ENCODE measurements around the gene PSMD13.

Gene PSMD13

DNA sequence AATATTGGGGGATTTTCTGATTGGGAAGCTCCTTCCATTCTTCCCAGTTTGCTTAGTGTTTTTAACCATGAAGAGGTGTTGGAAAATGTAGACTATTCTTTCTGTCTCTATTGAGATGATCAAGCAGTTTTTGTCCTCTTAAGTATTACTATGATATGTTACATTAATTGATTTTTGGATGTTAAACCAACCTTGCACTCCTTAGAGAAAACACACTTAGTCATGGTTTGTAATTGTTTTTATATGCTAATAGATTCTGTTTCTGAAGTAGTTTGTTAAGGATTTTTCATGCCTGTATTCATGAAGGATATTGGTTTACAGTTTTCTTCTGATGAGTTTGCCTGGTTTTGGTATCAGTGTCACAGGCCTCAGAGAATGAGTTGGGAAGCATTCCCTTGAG lies 39.4 kb downstream of the PSMD13 start:
- Histone ChIP-seq H3K9ac (ENCODE audit: low read depth, low read length) (no peak overlapping the region), H3K4me1 (ENCODE audit: insufficient read depth, low read length) (no peaks in the 10 kb centered on the region), H3K9me3 (ENCODE audit: control insufficient read depth, insufficient read depth, low read length) (peaks cover 4% of the 10 kb centered on the region; the same call in 1 of the 2 replicates)

DNA sequence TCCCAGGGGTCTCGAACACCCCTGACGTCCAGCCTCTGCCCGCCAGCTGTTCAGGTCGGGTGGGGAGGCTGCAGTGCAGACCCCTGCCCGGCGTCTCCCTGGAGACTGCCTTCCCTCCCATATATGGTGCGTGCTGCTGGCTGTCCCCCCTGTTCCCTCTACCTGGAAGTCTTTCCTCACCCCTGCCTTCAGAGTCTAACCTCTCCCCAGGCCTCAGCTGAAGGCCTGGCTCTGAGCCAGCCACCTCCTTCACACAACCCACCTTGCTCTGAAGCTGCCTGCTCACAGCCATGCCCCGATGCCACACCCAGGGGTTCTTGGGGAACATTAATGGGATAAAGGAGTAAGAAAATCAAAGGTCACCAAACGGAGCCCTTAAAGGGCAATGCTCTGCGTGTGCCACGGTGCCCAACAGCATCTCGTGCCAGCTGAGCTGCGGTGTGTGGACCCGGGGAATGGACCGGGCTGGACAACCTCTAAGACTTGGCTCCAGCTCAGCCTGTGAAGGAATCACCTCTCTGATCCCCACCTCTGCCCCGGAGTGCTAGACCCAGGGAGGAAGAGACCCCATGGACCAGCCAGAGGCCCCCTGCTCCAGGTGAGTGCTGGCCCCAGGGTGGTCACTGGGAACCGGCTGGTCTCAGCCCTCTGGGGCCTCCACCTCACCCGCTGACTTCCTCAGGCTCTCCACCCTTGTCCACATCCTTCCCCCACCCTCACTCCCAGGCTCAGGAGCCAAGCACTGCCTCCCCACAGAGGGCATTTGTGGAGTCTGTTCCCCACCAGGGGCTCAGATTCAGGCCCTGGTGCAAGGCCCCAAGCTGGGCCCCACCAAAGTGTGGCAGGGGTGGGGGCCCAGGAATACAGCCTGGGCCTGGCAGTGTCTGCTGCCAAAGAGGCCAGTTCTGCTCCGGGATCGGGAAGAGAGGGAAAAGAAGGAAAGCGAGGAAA lies 41.5 kb downstream of the PSMD13 start, which contains the start of gene NLRP6:
NLRP6 (plus strand) TSS at position 407 of the 951 bp plus-strand sequence; CDS start at position 570, 163 bp downstream.
- Histone ChIP-seq H3K4me1 (ENCODE audit: insufficient read depth, low read length) (no peaks in the 10 kb centered on the region), H3K9ac (ENCODE audit: low read depth, low read length) (no peak within 1 kb of the TSS; the same call in 1 of the 2 replicates), H3K36me3 (ENCODE audit: insufficient read depth, low read length) (no peaks in the 10 kb centered on the region), H3K9me3 (ENCODE audit: control insufficient read depth, insufficient read depth, low read length) (peaks cover 4% of the 10 kb centered on the region; the same call in 1 of the 2 replicates)

More for the DNA sequence above, 39.4 kb downstream of the PSMD13 start:
- no peaks in the 10 kb centered on the region for H3K36me3 ChIP-seq (ENCODE audit: insufficient read depth, low read length)

DNA sequence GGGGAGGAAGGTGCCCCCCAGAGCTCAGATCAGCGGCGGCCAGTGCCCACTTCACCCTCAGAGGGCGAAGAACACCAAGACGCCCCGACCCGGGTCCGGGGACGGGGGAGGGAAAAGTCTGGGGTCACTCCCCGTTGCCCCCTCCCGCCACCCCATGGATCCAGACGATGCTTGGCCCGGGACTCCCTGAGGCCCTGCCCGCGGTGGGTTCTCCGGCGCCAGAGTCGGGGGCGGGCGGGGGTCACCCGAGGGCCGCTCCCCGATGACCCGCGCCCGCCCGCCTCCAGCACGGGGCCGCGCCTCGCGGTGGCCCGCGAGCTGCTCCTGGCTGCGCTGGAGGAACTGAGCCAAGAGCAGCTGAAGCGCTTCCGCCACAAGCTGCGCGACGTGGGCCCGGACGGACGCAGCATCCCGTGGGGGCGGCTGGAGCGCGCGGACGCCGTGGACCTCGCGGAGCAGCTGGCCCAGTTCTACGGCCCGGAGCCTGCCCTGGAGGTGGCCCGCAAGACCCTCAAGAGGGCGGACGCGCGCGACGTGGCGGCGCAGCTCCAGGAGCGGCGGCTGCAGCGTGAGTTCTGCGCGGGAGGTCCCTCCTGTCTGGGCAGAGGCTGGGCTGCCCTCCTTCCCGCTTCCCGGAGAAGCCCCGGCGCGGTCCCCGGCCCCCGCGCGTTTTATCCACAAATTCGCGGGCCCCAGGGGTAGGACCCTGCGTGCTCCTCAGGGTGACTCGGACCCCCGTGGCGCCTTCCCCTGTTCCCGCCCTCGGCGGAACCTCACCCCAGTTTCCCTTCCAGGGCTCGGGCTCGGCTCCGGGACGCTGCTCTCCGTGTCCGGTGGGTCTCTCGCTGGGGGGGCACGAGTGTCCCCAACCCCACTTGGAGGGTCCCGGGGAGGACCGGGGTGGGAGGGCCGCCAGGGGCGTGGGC lies 42.5 kb downstream of the PSMD13 start:
- H3K9ac ChIP-seq (ENCODE audit: low read depth, low read length): no peak overlapping the region; the same call in 1 of the 2 replicates
- no peaks in the 10 kb centered on the region for H3K36me3 ChIP-seq (ENCODE audit: insufficient read depth, low read length)
- peaks cover 4% of the 10 kb centered on the region; the same call in 1 of the 2 replicates for H3K9me3 ChIP-seq (ENCODE audit: control insufficient read depth, insufficient read depth, low read length)
- peaks cover 3% of the 10 kb centered on the region; the same call in 1 of the 2 replicates for H3K4me1 ChIP-seq (ENCODE audit: insufficient read depth, low read length)

DNA sequence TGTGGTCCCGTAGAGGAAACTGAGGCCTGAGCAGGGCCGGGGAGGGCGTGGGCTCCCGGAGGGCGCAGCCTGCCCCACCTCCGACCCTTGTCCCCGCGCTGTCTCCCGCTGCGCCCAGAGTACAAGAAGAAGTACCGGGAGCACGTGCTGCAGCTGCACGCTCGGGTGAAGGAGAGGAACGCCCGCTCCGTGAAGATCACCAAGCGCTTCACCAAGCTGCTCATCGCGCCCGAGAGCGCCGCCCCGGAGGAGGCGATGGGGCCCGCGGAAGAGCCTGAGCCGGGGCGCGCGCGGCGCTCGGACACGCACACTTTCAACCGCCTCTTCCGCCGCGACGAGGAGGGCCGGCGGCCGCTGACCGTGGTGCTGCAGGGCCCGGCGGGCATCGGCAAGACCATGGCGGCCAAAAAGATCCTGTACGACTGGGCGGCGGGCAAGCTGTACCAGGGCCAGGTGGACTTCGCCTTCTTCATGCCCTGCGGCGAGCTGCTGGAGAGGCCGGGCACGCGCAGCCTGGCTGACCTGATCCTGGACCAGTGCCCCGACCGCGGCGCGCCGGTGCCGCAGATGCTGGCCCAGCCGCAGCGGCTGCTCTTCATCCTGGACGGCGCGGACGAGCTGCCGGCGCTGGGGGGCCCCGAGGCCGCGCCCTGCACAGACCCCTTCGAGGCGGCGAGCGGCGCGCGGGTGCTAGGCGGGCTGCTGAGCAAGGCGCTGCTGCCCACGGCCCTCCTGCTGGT lies 43.4 kb downstream of the PSMD13 start:
- peaks cover 4% of the 10 kb centered on the region; the same call in 1 of the 2 replicates for H3K9me3 ChIP-seq (ENCODE audit: control insufficient read depth, insufficient read depth, low read length)
- H3K4me1 ChIP-seq (ENCODE audit: insufficient read depth, low read length): peaks cover 3% of the 10 kb centered on the region; the same call in 1 of the 2 replicates
- no peak overlapping the region for H3K9ac ChIP-seq (ENCODE audit: low read depth, low read length)
- H3K36me3 ChIP-seq (ENCODE audit: insufficient read depth, low read length): no peaks in the 10 kb centered on the region

DNA sequence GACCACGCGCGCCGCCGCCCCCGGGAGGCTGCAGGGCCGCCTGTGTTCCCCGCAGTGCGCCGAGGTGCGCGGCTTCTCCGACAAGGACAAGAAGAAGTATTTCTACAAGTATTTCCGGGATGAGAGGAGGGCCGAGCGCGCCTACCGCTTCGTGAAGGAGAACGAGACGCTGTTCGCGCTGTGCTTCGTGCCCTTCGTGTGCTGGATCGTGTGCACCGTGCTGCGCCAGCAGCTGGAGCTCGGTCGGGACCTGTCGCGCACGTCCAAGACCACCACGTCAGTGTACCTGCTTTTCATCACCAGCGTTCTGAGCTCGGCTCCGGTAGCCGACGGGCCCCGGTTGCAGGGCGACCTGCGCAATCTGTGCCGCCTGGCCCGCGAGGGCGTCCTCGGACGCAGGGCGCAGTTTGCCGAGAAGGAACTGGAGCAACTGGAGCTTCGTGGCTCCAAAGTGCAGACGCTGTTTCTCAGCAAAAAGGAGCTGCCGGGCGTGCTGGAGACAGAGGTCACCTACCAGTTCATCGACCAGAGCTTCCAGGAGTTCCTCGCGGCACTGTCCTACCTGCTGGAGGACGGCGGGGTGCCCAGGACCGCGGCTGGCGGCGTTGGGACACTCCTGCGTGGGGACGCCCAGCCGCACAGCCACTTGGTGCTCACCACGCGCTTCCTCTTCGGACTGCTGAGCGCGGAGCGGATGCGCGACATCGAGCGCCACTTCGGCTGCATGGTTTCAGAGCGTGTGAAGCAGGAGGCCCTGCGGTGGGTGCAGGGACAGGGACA lies 44.1 kb downstream of the PSMD13 start:
- Histone ChIP-seq H3K9ac (ENCODE audit: low read depth, low read length) (no peak overlapping the region), H3K4me1 (ENCODE audit: insufficient read depth, low read length) (peaks cover 3% of the 10 kb centered on the region; the same call in 1 of the 2 replicates), H3K9me3 (ENCODE audit: control insufficient read depth, insufficient read depth, low read length) (peaks cover 4% of the 10 kb centered on the region; the same call in 1 of the 2 replicates), H3K36me3 (ENCODE audit: insufficient read depth, low read length) (no peaks in the 10 kb centered on the region)

- Histone ChIP-seq H3K9ac (ENCODE audit: low read depth, low read length) (no peak overlapping the region), H3K36me3 (ENCODE audit: insufficient read depth, low read length) (no peaks in the 10 kb centered on the region), H3K9me3 (ENCODE audit: control insufficient read depth, insufficient read depth, low read length) (no peaks in the 10 kb centered on the region), H3K4me1 (ENCODE audit: insufficient read depth, low read length) (peaks cover 3% of the 10 kb centered on the region; the same call in 1 of the 2 replicates)
Observed at GRCh38 chr11:281486-282161, 44.8 kb downstream of the PSMD13 start.

GRCh38 chr11:282171-282570 lies 45.4 kb downstream of the PSMD13 start:
- no peaks in the 10 kb centered on the region for H3K9me3 ChIP-seq (ENCODE audit: control insufficient read depth, insufficient read depth, low read length)
- peaks cover 4% of the 10 kb centered on the region; the same call in 1 of the 2 replicates for H3K4me1 ChIP-seq (ENCODE audit: insufficient read depth, low read length)
- H3K36me3 ChIP-seq (ENCODE audit: insufficient read depth, low read length): no peaks in the 10 kb centered on the region
- H3K9ac ChIP-seq (ENCODE audit: low read depth, low read length): no peak overlapping the region

GRCh38 chr11:282630-283360 lies 46.0 kb downstream of the PSMD13 start:
- Histone ChIP-seq H3K9me3 (ENCODE audit: control insufficient read depth, insufficient read depth, low read length) (no peaks in the 10 kb centered on the region), H3K4me1 (ENCODE audit: insufficient read depth, low read length) (peaks cover 10% of the 10 kb centered on the region; the same call in 1 of the 2 replicates), H3K9ac (ENCODE audit: low read depth, low read length) (no peak overlapping the region), H3K36me3 (ENCODE audit: insufficient read depth, low read length) (no peaks in the 10 kb centered on the region)

DNA sequence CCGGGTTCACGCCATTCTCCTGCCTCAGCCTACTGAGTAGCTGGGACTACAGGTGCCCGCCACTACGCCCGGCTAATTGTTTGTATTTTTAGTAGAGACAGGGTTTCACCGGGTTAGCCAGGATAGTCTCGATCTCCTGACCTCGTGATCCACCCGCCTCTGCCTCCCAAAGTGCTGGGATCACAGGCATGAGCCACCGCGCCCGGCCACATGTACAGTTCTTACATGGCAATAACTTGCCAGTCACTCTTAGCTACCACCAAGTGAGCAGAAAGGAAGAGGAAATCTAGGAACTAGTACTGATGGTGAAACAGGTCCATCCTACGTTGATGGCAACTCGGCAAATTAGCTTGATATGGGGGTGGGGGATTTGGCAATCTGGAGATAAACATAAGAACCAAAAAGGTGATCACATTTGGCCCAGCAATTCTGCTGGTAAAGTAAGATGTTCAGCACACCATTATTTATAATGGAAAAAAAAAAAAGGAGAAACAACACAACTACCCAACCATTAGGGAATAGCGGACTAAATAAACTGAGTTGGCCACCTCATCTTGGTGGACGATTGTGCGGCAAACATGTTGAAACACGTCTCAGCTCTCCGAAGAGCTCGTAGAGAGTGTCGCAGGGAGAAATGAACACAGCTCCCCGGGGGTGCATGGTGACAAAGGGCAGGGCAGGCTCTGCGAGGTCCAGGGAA lies 46.8 kb downstream of the PSMD13 start:
- Histone ChIP-seq H3K9me3 (ENCODE audit: control insufficient read depth, insufficient read depth, low read length) (no peaks in the 10 kb centered on the region), H3K9ac (ENCODE audit: low read depth, low read length) (no peak overlapping the region), H3K36me3 (ENCODE audit: insufficient read depth, low read length) (no peaks in the 10 kb centered on the region), H3K4me1 (ENCODE audit: insufficient read depth, low read length) (peaks cover 11% of the 10 kb centered on the region; the same call in 1 of the 2 replicates)

DNA sequence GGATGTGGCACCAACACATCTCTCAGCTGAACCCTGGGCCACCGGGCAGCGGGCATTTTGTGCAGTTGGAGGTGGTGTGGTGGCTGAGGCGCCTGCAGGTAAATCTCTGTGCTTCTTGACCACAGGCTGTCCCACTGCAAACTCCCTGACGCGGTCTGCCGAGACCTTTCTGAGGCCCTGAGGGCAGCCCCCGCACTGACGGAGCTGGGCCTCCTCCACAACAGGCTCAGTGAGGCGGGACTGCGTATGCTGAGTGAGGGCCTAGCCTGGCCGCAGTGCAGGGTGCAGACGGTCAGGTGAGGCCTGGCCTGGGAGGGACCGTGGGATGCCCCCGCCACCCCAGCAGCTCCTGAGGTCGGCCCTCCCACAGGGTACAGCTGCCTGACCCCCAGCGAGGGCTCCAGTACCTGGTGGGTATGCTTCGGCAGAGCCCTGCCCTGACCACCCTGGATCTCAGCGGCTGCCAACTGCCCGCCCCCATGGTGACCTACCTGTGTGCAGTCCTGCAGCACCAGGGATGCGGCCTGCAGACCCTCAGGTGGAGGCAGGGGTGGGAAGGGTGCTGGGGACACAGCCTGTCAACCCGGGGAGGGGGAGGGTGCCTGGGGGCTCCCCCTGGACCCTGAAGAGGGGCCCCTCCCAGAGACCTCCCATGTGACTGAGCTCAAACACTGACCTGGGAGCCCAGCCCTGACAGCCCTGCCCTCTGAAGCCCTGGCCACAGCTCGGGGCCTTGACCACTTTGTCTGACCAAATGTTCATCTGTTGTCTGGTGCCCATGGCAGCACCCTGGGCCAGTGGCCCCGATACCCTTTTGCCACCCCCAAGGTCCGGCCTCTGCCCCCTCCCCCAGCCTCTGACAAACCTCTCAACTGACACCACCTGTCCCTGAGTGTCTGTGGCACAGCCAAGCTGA lies 47.6 kb downstream of the PSMD13 start:
- Histone ChIP-seq H3K9me3 (ENCODE audit: control insufficient read depth, insufficient read depth, low read length) (no peaks in the 10 kb centered on the region), H3K36me3 (ENCODE audit: insufficient read depth, low read length) (no peaks in the 10 kb centered on the region), H3K9ac (ENCODE audit: low read depth, low read length) (no peak overlapping the region), H3K4me1 (ENCODE audit: insufficient read depth, low read length) (peaks cover 11% of the 10 kb centered on the region; the same call in 1 of the 2 replicates)
